HepG2 (cell line): Measurements from ENCODE around the gene IGFBP6. TPM values are rescaled to one million over a fixed set of nuclear protein-coding genes. Genes with fewer than 3 reads are reported as not detected.

ENCODE experiments used
- ATAC-seq: fragments of 200-7000 bp; cut with Tn5 transposase; 3 replicates; pipeline ENCODE4 v1.9.1; 2020; ENCODE audit warnings: mild to moderate bottlenecking, moderate library complexity
- BruUV-seq: library from RNA; stranded (reverse); fragments of 400-500 nt; replicated peaks from 2 replicates; lab custom pipeline; 2021; lab: Mats Ljungman, UMichigan
- CTCF ChIA-PET: fragments of 300-600 bp; formaldehyde crosslinking; extraction: SDS; loops from one replicate; lab custom pipeline; 2021; ENCODE audit warnings: low total read pairs, inconsistent platforms, low intra/inter-chr PET ratio; lab: Yijun Ruan, JAX
- POLR2A ChIA-PET: fragments of 350-600 bp; sonication (Branson Sonifier 250); formaldehyde crosslinking; loops from one replicate; lab custom pipeline; 2020; ENCODE audit warnings: antibody characterized with exemption, inconsistent platforms; lab: Yijun Ruan, JAX
- DNase-seq: peaks from one replicate; pipeline ENCODE4 v3.0.0-alpha.2; 2015; ENCODE audit warnings: low spot score
- FAIRE-seq: peaks from 3 replicates; lab custom pipeline; 2011; peaks lifted over from hg19 to GRCh38; lab: Jason Lieb, UNC
- H2AFZ ChIP-seq: one replicate; pipeline ENCODE4 v1.6.1; 2011; ENCODE audit warnings: low read length, inconsistent platforms
- H3K27ac ChIP-seq: fragments of 300-600 bp; 3 replicates; pipeline ENCODE4 v1.8.0; 2011; ENCODE audit warnings: mixed run types, mild to moderate bottlenecking, mixed read lengths, low read length, inconsistent platforms; ENCODE audit not compliant: insufficient read depth; ENCODE audit errors: extremely low read length
- H3K27me3 ChIP-seq, 2 experiments: fragments of 200-600 bp in 1 of 2; 2 replicates in 1 of 2; 3 replicates in 1 of 2; pipeline versions ENCODE4 v1.6.0 to v1.8.0; 2011; ENCODE audit warnings: low read length in 2 of 2, mild to moderate bottlenecking in 2 of 2, moderate library complexity in 2 of 2, inconsistent platforms in 1 of 2; ENCODE audit not compliant: insufficient read depth in 2 of 2, control insufficient read depth in 1 of 2
- H3K36me3 ChIP-seq, 2 experiments: fragments of 200-600 bp in 1 of 2; replicated peaks in 1 of 2; 2 replicates in 1 of 2; 3 replicates in 1 of 2; pipeline versions ENCODE4 v1.5.1 to v1.8.0; 2011; ENCODE audit warnings: low read length in 2 of 2, inconsistent platforms in 1 of 2; ENCODE audit not compliant: insufficient read depth in 2 of 2, control insufficient read depth in 1 of 2
- H3K4me1 ChIP-seq: 2 replicates; pipeline ENCODE4 v1.5.1; 2012; ENCODE audit warnings: low read length, inconsistent platforms; ENCODE audit not compliant: insufficient read depth
- H3K4me2 ChIP-seq: 2 replicates; pipeline ENCODE4 v1.6.0; 2011; ENCODE audit warnings: low read depth, low read length, inconsistent platforms
- H3K4me3 ChIP-seq, 3 experiments: fragments of 200-600 bp in 1 of 3; sonication (generic), shearing (Covaris generic) in 1 of 3; replicated peaks in 1 of 3; 2 replicates each; pipeline ENCODE4 v1.5.1; 2011 to 2016; ENCODE audit warnings: low read length in 3 of 3, inconsistent platforms in 2 of 3, low read depth in 2 of 3, mild to moderate bottlenecking in 2 of 3, control low read depth in 1 of 3, mixed read lengths in 1 of 3; ENCODE audit not compliant: insufficient read depth in 1 of 3
- H3K79me2 ChIP-seq: one replicate; pipeline ENCODE4 v1.6.1; 2011; ENCODE audit warnings: low read length, inconsistent platforms; ENCODE audit not compliant: insufficient read depth
- H3K9ac ChIP-seq: 2 replicates; pipeline ENCODE4 v1.6.0; 2011; ENCODE audit warnings: mild to moderate bottlenecking, low read depth, low read length, inconsistent platforms; ENCODE audit not compliant: insufficient read depth
- H3K9me3 ChIP-seq: 2 replicates; pipeline ENCODE4 v1.5.1; 2012; ENCODE audit warnings: mild to moderate bottlenecking, low read length
- H4K20me1 ChIP-seq: 2 replicates; pipeline ENCODE4 v1.6.0; 2011; ENCODE audit warnings: inconsistent platforms, mild to moderate bottlenecking, low read length, moderate library complexity; ENCODE audit not compliant: insufficient read depth
- ARID5B ChIP-seq: IDR thresholded peaks from 2 replicates; pipeline ENCODE4 v1.4.0; 2020; ENCODE audit warnings: mild to moderate bottlenecking, missing genetic modification reagents
- BCL6 ChIP-seq: IDR thresholded peaks from 2 replicates; pipeline ENCODE4 v1.6.1; 2016; ENCODE audit warnings: missing genetic modification reagents, missing compliant biosample characterization
- EEA1 ChIP-seq: sonication (generic); formaldehyde crosslinking; IDR thresholded peaks from 2 replicates; pipeline ENCODE4 v1.5.1; 2020; ENCODE audit warnings: mild to moderate bottlenecking, missing genetic modification reagents, borderline replicate concordance
- IRF2 ChIP-seq: IDR thresholded peaks from 2 replicates; pipeline ENCODE4 v1.6.1; 2018; ENCODE audit warnings: missing genetic modification reagents, missing compliant biosample characterization
- MAZ ChIP-seq, 2 experiments: sonication (generic) in 1 of 2; formaldehyde crosslinking in 1 of 2; IDR thresholded peaks; 2 replicates each; pipeline versions ENCODE4 v1.5.0 to v1.6.1; 2012 to 2020; ENCODE audit warnings: low read depth in 2 of 2, mild to moderate bottlenecking in 2 of 2, borderline replicate concordance in 1 of 2, improper control_type of control experiment in 1 of 2, low read length in 1 of 2, missing genetic modification reagents in 1 of 2, moderate library complexity in 1 of 2
- MEIS1 ChIP-seq: sonication (generic); formaldehyde crosslinking; IDR thresholded peaks from 2 replicates; pipeline ENCODE4 v1.9.0; 2021; ENCODE audit warnings: mild to moderate bottlenecking, missing genetic modification reagents, moderate library complexity, borderline replicate concordance
- MYPOP ChIP-seq: sonication (generic); formaldehyde crosslinking; IDR thresholded peaks from 2 replicates; pipeline ENCODE4 v1.8.1; 2023; ENCODE audit warnings: mild to moderate bottlenecking, moderate library complexity, missing genetic modification reagents
- PREB ChIP-seq: sonication (generic); formaldehyde crosslinking; IDR thresholded peaks from 2 replicates; pipeline ENCODE4 v1.4.0; 2020; ENCODE audit warnings: missing genetic modification reagents
- THAP11 ChIP-seq: IDR thresholded peaks from 2 replicates; pipeline ENCODE4 v1.6.1; 2016; ENCODE audit warnings: missing biosample characterization, missing genetic modification reagents
- ZBTB1 ChIP-seq: sonication (generic); formaldehyde crosslinking; IDR thresholded peaks from 2 replicates; pipeline ENCODE4 v1.4.0; 2020; ENCODE audit warnings: missing genetic modification reagents, borderline replicate concordance
- ZFAT ChIP-seq: sonication (generic); formaldehyde crosslinking; conservative IDR thresholded peaks from 2 replicates; pipeline ENCODE4 v1.8.1; 2023; ENCODE audit warnings: missing genetic modification reagents, inconsistent platforms
- ZNF33B ChIP-seq: sonication (generic); formaldehyde crosslinking; IDR thresholded peaks from 2 replicates; pipeline ENCODE4 v1.5.1; 2020; ENCODE audit warnings: mild to moderate bottlenecking, missing genetic modification reagents
- ZNF383 ChIP-seq: sonication (generic); formaldehyde crosslinking; IDR thresholded peaks from 2 replicates; pipeline ENCODE4 v1.4.0; 2020; ENCODE audit warnings: missing genetic modification reagents, mild to moderate bottlenecking, borderline replicate concordance
- ZNF569 ChIP-seq: sonication (generic); formaldehyde crosslinking; IDR thresholded peaks from 2 replicates; pipeline ENCODE4 v1.5.0; 2020; ENCODE audit warnings: mild to moderate bottlenecking, missing genetic modification reagents, moderate library complexity, borderline replicate concordance
- WGBS: methylation state at CpG from one replicate; pipeline ENCODE4 v1.1.6; 2017; ENCODE audit warnings: low lambda C conversion rate; 5-methylcytosine and 5-hydroxymethylcytosine counted together
- in situ Hi-C: cut with HindIII; loops from 2 replicates; pipeline ENCODE4 v1.10.0; 2017; ENCODE audit warnings: low pct_unique_long_range_greater_than_20kb; ENCODE audit not compliant: extremely low pct_ligation_motif_present
- intact Hi-C: fragments of 100-400 bp; cut with micrococcal nuclease; formaldehyde crosslinking; loops from one replicate; pipeline ENCODE4 v1.10.0; 2022; ENCODE audit not compliant: unreplicated experiment
- polyA plus RNA-seq, 8 experiments: library from polyadenylated mRNA; depleted of rRNA in 3 of 8; stranded (reverse) in 7 of 8; unstranded in 1 of 8; fragments of >200 nt; fragmentation: Illumina TruSeq in 4 of 8; extraction: Trizol in 4 of 8; gene quantifications; 2 replicates each; pipeline versions ENCODE4 v1.2.1 to v1.2.3, GENCODE V29; 2011 to 2016; ENCODE audit warnings: low read depth in 4 of 8, missing spikeins in 1 of 8, mixed read lengths in 1 of 8; ENCODE audit not compliant: insufficient read depth in 1 of 8
- total RNA-seq, 5 experiments: library from RNA; depleted of rRNA; stranded (reverse); fragments of >200 nt; fragmentation: Illumina TruSeq; extraction: Trizol; gene quantifications; 2 replicates each; pipeline ENCODE4 v1.2.3, GENCODE V29; 2016; ENCODE audit warnings: low read depth in 1 of 5

The IGFBP6 gene
- total and polyA plus RNA-seq, 2 of the 13 experiments (the other 11 are each of a cell fraction or from before 2014, with no cell fraction given), result 3.9 to 25.2 TPM

- BruUV-seq, result no TSS peak
- no peaks in the 10 kb centered on the region for H4K20me1 ChIP-seq
- no peaks in the 10 kb centered on the region for H3K9me3 ChIP-seq
- H3K9ac ChIP-seq, result peak overlapping the region; percentile 40
- ChIA-PET POLR2A (interaction anchor here (1.1 to 5.4 kb wide), 6 partner anchors 15 to 48 kb away, joined by 4 to 47 read pairs (median 6); partner anchors contain the start of gene SPRYD3), CTCF (interaction anchor here (2.3 kb wide), 1 partner anchor 34 kb away, joined by 36 read pairs; no protein-coding TSS in a partner anchor)
- in situ Hi-C loops, result no loop called here
- intact Hi-C loops, result loop anchor here (1.0 to 2.0 kb wide), 2 partner anchors 20 to 33 kb away; partner anchors contain the start of gene SPRYD3
- peaks cover 91% of the 10 kb centered on the region for H3K4me1 ChIP-seq
- ATAC-seq (peak; percentile 24), FAIRE-seq (peak; percentile 78), DNase-seq (peak; percentile 91)
- peak overlapping the region; percentile 94 for H3K4me2 ChIP-seq
- H3K36me3 ChIP-seq, result no peaks in the 10 kb centered on the region
- peaks cover 0 to 6% of the 10 kb centered on the region in 2 experiments; a peak in 2 of 5 replicates for H3K27me3 ChIP-seq
- H3K79me2 ChIP-seq, result no peaks in the 10 kb centered on the region
- H3K4me3 ChIP-seq, result peak overlapping the region; percentile 56 to 90 (median 78); a peak in 5 of 6 replicates
- H3K27ac ChIP-seq, result no peak overlapping the region
- H2AFZ ChIP-seq, result no peak overlapping the region
- WGBS, result 2% methylated on average over 6 of the region's 6 CpGs
- no peak for TF ChIP-seq ZBTB1 (CRISPR knock-in tag)
- TF ChIP-seq THAP11 (CRISPR knock-in tag), result 0 out of 2 replicates have a peak, but pooled peaks have one; percentile 25
- TF ChIP-seq PREB, result no peak
- TF ChIP-seq ZNF33B (CRISPR knock-in tag), result no peak
- no peak for TF ChIP-seq ZNF383 (CRISPR knock-in tag)
- TF ChIP-seq BCL6, result 0 out of 2 replicates have a peak, but pooled peaks have one; percentile 20
- TF ChIP-seq MYPOP, result peak; percentile 43; the same call in 1 of the 2 replicates
- no peak for TF ChIP-seq ZNF569 (CRISPR knock-in tag)
- no peak for TF ChIP-seq ZFAT (CRISPR knock-in tag)
- no peak for TF ChIP-seq EEA1 (CRISPR knock-in tag)
- TF ChIP-seq IRF2 (CRISPR knock-in tag), result peak; percentile 46; the same call in 1 of the 2 replicates
- peak; percentile 63 for TF ChIP-seq ARID5B (CRISPR knock-in tag)
- peak; percentile 50; the same call in 1 of the 2 replicates for TF ChIP-seq MEIS1 (CRISPR knock-in tag)
- TF ChIP-seq MAZ (IDR thresholded peaks at IDR 0.05; ENCODE audit: borderline replicate concordance, low read depth, low read length), result peak; percentile 72
- no peak for TF ChIP-seq MAZ (CRISPR knock-in tag; IDR thresholded peaks at IDR 0.05; ENCODE audit: low read depth)
Observed at GRCh38 chr12:53099071-53099882, 1.8 kb downstream of the IGFBP6 start.
